Osteoblast (primary cell): ENCODE measurements around the gene FGD1. TPM values are rescaled to one million over a fixed set of nuclear protein-coding genes. Genes with fewer than 3 reads are reported as not detected.
"Not testable (repeated sequence)": the region's sequence is repeated elsewhere in the genome, so short reads cannot be mapped to it uniquely, and the experiment has no call there.

Experiments
- DNase-seq: peaks from one replicate; pipeline ENCODE4 v3.0.0; 2011; ENCODE audit warnings: low spot score, mixed read lengths; ENCODE audit not compliant: insufficient read length; ENCODE audit errors: missing footprints
- H2AFZ ChIP-seq: 2 replicates; pipeline ENCODE4 v1.6.0; 2011; ENCODE audit warnings: mild to moderate bottlenecking, low read length
- H3K27ac ChIP-seq: 2 replicates; pipeline ENCODE4 v1.5.1; 2011; ENCODE audit warnings: mild to moderate bottlenecking, low read depth, low read length, moderate library complexity
- H3K27me3 ChIP-seq: 2 replicates; pipeline ENCODE4 v1.6.0; 2012; ENCODE audit warnings: mild to moderate bottlenecking, control low read depth, inconsistent platforms, low read length, moderate library complexity; ENCODE audit not compliant: insufficient read depth
- H3K36me3 ChIP-seq: 2 replicates; pipeline ENCODE4 v1.5.1; 2011; ENCODE audit warnings: mild to moderate bottlenecking, low read length, control low read depth, moderate library complexity; ENCODE audit not compliant: insufficient read depth
- H3K4me1 ChIP-seq: 2 replicates; pipeline ENCODE4 v1.5.1; 2011; ENCODE audit warnings: mild to moderate bottlenecking, low read length, control low read depth, moderate library complexity; ENCODE audit not compliant: insufficient read depth
- H3K4me2 ChIP-seq: 2 replicates; pipeline ENCODE4 v1.6.0; 2011; ENCODE audit warnings: mild to moderate bottlenecking, low read length; ENCODE audit not compliant: insufficient read depth
- H3K4me3 ChIP-seq: fragments of 200-600 bp; sonication (generic); 3 replicates; pipeline ENCODE4 v1.5.1; 2012; ENCODE audit warnings: mild to moderate bottlenecking, low read length, inconsistent platforms; ENCODE audit not compliant: insufficient read depth
- H3K79me2 ChIP-seq: 2 replicates; pipeline ENCODE4 v1.6.0; 2012; ENCODE audit warnings: mild to moderate bottlenecking, low read length, control low read depth, inconsistent platforms; ENCODE audit not compliant: insufficient read depth
- H3K9me3 ChIP-seq: 2 replicates; pipeline ENCODE4 v1.5.1; 2011; ENCODE audit warnings: low read depth, low read length, control low read depth
- H4K20me1 ChIP-seq: 2 replicates; pipeline ENCODE4 v1.6.0; 2012; ENCODE audit warnings: mild to moderate bottlenecking, low read length, control low read depth; ENCODE audit not compliant: insufficient read depth
- total RNA-seq: library from RNA; depleted of rRNA; stranded (reverse); fragments of >200 nt; gene quantifications from 2 replicates; pipeline ENCODE4 v1.2.3, GENCODE V29; 2012
- TF ChIP-seq, protein P1 (sequence below): IDR thresholded peaks from 2 replicates; pipeline ENCODE4 v1.5.1; 2011; ENCODE audit warnings: mild to moderate bottlenecking, low read depth, low read length, moderate library complexity; ENCODE audit errors: extremely low read depth

FGD1 gene
- 8.7 and 9.1 TPM in 2 replicates for total RNA-seq

DNA sequence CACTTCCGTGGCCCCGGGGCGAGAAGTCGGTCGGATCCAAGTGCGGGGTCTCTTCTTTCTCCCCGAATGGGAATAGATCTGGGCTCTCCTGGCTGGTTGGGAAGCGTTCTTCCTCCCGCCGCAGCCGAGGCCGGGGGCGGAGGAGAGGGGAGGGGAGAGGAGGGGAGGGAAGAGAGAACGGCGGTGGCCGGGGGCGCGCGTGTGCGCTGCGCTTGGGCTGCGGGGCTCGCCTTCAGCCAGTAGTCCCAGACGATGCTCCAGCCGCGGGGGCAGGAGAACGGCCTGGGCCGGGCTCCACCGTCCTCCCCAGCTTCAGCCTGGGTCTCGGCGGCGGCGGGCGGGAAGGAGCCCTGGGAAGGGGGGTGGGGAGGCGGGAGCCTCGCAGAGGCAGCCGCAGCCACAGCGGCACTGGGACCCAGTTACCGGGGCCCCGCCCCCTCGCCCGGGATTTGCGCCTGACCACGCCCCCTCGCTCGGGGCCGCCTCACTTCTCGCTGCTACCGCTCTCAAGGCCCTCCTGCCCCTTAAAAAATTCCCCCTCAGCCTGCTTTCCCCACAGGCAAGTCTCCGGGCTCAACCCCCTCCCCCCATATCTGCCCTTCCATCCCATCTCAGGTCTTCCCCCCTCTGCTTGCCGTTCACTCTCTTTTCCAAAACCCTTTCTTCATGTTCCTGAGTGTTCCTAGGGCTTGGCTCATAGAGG lies at the start of gene FGD1:
Gene FGD1, minus strand, starts transcription at position 421 of the 703 bp plus-strand sequence. CDS start 802 bp downstream, outside the sequence.
- TF ChIP-seq, protein P1, sequence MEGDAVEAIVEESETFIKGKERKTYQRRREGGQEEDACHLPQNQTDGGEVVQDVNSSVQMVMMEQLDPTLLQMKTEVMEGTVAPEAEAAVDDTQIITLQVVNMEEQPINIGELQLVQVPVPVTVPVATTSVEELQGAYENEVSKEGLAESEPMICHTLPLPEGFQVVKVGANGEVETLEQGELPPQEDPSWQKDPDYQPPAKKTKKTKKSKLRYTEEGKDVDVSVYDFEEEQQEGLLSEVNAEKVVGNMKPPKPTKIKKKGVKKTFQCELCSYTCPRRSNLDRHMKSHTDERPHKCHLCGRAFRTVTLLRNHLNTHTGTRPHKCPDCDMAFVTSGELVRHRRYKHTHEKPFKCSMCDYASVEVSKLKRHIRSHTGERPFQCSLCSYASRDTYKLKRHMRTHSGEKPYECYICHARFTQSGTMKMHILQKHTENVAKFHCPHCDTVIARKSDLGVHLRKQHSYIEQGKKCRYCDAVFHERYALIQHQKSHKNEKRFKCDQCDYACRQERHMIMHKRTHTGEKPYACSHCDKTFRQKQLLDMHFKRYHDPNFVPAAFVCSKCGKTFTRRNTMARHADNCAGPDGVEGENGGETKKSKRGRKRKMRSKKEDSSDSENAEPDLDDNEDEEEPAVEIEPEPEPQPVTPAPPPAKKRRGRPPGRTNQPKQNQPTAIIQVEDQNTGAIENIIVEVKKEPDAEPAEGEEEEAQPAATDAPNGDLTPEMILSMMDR, result no peak

DNA sequence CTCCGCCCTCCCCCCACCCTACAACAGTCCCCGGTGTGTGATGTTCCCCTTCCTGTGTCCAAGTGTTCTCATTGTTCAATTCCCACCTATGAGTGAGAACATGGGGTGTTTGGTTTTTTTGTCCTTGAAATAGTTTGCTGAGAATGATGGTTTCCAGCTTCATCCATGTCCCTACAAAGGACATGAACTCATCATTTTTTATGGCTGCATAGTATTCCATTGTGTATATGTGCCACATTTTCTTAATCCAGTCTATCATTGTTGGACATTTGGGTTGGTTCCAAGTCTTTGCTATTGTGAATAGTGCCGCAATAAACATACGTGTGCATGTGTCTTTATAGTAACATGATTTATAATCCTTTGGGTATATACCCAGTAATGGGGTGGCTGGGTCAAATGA lies 46.2 kb upstream of the FGD1 start:
- not testable (repeated sequence) for H3K4me1 ChIP-seq, H3K4me3 ChIP-seq, H4K20me1 ChIP-seq, H3K79me2 ChIP-seq, DNase-seq, H2AFZ ChIP-seq, H3K9me3 ChIP-seq, H3K4me2 ChIP-seq, H3K27me3 ChIP-seq, H3K27ac ChIP-seq
- H3K36me3 ChIP-seq, result peaks cover 42% of the 10 kb centered on the region

More for the DNA sequence above, at the start of gene FGD1:
- H4K20me1 ChIP-seq, result no peaks in the 10 kb centered on the region
- H3K4me3 ChIP-seq, result peak within 1 kb of the TSS; percentile 78
- peak within 1 kb of the TSS; percentile 49 for H2AFZ ChIP-seq
- H3K9me3 ChIP-seq, result no peaks in the 10 kb centered on the region
- H3K4me1 ChIP-seq, result peaks cover 29% of the 10 kb centered on the region
- no peaks in the 10 kb centered on the region for H3K27me3 ChIP-seq
- DNase-seq, result peak; percentile 93
- H3K36me3 ChIP-seq, result no peaks in the 10 kb centered on the region
- H3K79me2 ChIP-seq, result peaks cover 30% of the 10 kb centered on the region
- H3K4me2 ChIP-seq, result peak within 1 kb of the TSS; percentile 71
- peak within 1 kb of the TSS; percentile 53 for H3K27ac ChIP-seq

DNA sequence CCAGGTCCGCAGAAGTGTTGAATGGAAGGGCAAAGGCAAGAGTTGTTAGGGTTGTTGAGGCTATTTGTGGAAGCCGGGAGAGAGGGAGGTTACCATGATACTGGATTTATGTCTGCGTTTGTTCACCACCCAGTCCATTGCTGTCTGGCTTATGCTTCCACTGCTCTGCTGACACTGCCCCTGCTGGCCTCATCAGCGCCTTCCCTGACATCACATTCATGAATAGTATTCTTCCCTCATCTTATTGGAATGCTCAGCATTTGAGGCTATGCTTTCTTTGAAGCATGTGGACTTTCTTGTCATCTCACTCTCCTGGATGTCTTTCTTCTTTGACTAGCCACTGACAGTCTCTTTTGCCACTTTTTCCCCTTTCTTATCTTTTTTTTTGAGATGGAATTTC lies 44.3 kb upstream of the FGD1 start:
- Histone ChIP-seq H3K36me3 (peaks cover 31% of the 10 kb centered on the region), H3K4me3 (no peak overlapping the region), H3K9me3 (no peaks in the 10 kb centered on the region), H3K79me2 (peaks cover 3% of the 10 kb centered on the region), H4K20me1 (no peaks in the 10 kb centered on the region), H2AFZ (no peak overlapping the region), H3K4me1 (no peaks in the 10 kb centered on the region), H3K27ac (no peak overlapping the region), H3K27me3 (no peaks in the 10 kb centered on the region), H3K4me2 (no peak overlapping the region)
- peak; percentile 93 for DNase-seq
- TF ChIP-seq, protein P1, result peak; percentile 35

DNA sequence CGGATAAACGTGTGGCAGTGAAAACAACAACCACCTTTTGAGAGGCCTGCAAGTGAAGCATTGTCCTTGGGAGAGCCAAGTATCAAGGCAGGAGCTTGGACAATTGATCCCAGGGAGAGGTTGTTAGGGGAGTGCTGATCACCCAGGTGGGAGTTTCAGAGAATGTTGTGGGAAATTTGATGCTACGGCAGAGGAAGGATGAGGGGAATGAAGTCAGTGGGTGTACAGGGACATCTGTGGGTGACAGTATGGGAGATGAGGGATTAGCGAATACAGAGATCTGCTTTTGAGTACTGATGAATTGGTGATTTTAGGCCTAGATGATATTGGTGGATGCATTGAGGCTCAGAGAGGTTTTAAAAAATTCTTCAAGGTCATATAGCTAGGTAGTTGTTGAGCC lies 38.2 kb upstream of the FGD1 start:
- H3K4me2 ChIP-seq, result no peak overlapping the region
- DNase-seq, result no peak
- H2AFZ ChIP-seq, result no peak overlapping the region
- H3K36me3 ChIP-seq, result peaks cover 12% of the 10 kb centered on the region
- H4K20me1 ChIP-seq, result no peaks in the 10 kb centered on the region
- no peaks in the 10 kb centered on the region for H3K27me3 ChIP-seq
- no peaks in the 10 kb centered on the region for H3K9me3 ChIP-seq
- H3K79me2 ChIP-seq, result peaks cover 46% of the 10 kb centered on the region
- H3K4me1 ChIP-seq, result peaks cover 12% of the 10 kb centered on the region
- no peak overlapping the region for H3K4me3 ChIP-seq
- TF ChIP-seq, protein P1, result no peak
- no peak overlapping the region for H3K27ac ChIP-seq
